GF-D8 (cell line): ENCODE data around the gene ZNF444.
"Not testable (repeated sequence)": the region's sequence is repeated elsewhere in the genome, so short reads cannot be mapped to it uniquely, and the experiment has no call there.

ENCODE experiments used
- DNase-seq: peaks from one replicate; lab custom pipeline; 2025; lab: John Stamatoyannopoulos, UW

The ZNF444 gene

DNA sequence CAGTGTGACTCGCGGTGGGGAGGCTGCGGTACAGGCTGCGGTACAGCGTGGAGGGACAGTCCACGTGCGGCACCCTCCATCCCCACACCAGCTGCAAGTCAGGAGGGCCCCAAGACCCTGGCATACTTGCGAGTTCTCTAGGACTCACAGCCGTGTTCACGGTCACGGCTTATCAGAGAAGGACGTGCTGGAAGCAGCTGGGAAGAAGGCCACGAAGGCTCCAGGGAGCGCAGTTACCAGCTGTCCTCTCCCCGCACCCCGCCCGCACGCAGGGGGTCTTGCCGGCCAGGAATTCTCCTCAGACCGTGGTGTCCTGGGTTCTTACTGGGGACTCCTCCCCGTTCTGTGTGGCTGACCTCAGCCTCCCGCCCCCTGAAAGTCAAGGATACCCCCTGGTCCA lies 6.2 kb downstream of the ZNF444 start:
- DNase-seq = no peak

DNA sequence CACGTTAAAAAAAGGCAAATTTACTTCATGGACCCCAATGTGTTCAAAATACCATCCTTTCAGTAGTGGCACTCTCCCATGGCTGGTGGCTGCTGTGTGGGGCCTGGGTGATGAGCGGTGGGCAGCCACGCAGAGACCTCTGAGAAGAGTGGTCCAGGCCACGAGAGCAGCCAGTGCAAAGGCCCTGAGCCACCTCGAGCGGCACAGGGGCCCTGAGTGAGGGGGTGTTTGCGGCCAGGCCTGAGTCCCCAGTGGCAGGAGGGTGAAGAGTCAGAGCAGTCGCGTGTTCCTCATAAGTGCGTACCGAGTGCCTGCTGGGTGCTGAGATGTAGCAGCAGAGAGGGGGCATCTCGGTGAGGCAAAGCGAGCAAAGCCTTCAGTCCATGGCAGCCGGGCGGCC lies 7.0 kb downstream of the ZNF444 start:
- no peak for DNase-seq

DNA sequence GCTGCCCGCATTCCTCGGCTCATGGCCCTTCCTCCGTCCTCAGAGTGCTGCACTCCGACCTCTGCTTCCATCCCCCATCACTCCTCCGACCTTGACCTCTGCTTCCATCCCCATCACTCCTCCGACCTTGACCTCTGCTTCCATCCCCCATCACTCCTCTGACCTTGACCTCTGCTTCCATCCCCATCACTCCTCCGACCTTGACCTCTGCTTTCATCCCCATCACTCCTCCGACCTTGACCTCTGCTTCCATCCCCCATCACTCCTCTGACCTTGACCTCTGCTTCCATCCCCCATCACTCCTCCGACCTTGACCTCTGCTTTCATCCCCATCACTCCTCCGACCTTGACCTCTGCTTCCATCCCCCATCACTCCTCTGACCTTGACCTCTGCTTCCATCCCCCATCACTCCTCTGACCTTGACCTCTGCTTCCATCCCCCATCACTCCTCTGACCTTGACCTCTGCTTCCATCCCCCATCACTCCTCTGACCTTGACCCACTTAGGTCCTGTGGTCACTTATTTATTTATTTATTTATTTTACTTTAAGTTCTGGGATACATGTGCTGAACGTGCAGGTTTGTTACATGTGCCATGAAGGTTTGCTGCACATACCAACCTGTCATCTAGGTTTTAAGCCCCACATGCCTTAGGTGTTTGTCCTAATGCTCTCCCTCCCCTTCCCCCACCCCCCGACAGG lies 8.0 kb downstream of the ZNF444 start:
- DNase-seq = not testable (repeated sequence)

DNA sequence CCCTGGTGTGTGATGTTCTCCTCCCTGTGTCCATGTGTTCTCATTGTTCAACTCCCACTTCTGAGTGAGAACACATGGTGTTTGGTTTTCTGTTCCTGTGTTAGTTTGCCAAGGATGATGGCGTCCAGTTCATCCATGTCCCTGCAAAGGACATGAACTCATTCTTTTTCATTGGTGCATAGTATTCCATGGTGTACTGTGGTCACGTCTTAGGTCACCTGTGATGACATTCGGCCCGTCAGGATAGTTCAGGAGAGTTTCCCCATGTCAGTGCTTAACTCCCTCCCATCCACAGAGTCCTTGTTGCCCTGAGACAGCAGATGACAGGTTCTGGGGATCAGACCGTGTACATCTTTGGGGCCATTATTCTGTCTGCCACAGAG lies 8.6 kb downstream of the ZNF444 start:
- DNase-seq = no peak

DNA sequence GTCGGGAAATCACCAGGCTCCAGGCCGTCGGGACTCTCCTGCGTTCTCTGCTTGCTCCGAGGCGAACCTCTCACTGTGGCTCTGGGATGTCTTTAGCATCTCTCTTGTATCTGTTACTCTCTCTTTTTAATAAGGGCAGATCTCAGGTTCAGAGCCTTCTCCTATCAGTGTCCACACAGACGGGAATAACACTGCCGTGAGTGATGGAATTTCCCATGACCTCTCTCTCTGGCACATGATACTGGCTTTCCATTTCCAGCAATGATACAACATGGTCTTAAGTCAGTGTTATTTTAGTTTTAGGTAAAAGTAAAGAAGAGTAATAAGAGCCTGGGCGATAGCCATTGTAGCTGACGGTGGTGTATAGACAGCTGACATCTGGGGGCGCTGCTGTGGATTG lies 9.3 kb downstream of the ZNF444 start:
- no peak for DNase-seq

DNA sequence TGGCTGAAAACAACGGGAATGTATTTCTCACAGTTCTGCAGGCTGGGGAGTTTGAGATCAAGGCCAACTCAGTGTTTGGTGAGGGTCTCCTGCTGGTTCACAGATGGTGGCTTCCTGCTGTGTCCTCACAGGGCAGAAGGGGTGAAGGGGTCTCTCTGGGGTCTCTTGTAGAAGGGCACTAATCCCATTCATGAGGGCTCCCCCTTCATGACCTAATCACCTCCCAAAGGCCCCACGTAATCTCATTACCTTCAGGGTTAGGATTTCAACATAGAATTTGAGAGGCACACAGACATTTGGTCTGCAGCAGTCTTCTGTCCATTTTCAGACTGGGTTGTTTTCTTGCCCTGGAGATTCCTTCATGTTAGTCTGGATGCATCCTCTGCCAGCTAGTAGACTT lies 11.6 kb downstream of the ZNF444 start:
- no peak for DNase-seq

DNA sequence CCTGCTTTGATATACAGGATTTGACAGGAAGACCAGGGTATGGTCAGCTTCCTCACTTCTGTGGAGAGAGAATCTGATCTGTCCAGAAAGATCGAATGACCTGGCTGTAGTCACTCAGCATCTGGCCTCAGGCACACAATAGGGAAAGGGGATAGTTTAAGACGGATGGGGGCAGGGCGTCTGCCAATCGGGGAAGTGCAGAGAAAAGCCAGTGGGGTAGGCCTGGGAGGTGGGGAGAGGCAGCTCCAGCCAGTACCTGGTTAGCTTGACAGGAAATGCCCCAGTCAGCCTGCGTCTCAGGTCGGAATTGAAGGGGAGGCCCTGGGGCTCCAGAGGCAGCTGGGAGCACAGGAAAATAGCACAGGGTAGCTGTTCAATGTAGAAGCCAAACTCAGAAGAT lies 12.4 kb downstream of the ZNF444 start:
- DNase-seq = no peak

DNA sequence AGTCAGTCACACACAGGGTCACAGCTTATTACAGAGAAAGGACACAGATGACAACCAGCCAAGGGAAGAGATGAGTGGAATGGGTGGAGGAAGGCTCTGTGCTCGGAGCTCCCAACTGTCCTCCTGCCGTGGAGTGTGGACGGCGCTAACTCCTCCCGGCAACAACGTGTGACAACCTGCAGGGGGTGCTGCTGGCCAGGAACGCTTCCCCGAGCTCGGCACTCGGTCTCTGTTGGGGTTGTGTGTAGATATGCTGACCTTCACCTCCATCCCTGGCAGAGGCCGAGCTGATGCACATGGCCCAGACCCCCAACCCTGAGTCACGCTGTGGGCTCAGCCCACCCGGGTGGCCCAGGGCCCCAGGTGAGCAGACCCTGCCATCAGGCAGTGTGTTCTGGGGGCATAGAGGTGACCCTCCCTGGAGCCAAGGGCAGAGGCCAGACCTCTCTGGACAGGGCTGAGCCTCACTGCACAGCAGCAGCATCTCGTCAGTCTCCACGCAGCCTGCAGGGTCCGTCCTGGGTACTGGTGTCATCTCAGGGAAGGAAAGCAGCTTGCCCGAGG lies 14.1 kb downstream of the ZNF444 start:
- no peak for DNase-seq

DNA sequence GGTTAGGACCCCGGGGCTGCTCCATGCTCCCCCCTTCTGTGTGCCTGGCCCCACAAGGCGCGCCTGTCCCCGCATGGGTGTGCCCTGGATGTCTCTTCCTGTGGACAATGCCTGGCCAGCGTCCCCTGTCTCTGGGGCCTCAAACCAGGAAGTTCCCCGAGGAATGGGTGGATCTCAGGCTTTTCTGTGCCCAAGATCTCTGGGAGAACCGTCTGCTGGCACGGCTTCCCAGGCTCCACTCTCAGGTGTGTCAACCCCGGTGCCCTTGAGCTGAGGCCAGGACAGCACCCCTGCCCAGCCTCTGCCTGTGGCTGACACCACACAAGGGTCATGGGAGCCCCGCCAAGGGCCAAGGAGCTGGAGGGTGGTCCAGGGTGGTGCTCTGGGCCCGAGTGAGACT lies 15.7 kb downstream of the ZNF444 start:
- DNase-seq = no peak

DNA sequence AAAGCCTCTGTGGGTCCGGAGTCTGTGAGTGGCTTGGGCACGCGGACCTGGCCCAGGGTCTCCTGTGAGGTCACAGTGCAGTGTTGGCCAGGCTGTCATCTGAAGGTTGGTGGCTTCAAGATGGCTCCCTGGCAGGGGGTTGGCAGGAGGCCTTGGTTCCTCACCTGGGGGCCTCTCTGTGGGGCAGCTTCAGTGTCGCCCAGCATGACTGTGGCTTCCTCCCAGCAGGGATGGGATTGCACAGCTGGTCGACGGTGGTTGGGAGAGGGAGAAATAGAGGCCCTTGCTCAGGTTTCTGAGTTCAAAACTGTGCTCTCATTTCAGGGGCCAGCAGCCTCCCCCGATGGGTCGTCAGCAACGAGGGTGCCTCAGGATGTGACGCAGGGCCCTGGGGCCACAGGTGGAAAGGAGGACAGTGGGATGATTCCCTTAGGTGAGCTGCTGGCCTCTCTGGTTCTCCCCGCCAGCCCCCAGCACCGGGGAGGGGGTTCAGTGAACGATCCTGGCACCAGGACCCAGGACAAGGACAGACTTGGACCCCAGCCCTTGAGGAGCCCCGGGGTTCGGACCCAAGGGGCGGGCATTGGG lies 17.2 kb downstream of the ZNF444 start:
- DNase-seq = no peak

DNA sequence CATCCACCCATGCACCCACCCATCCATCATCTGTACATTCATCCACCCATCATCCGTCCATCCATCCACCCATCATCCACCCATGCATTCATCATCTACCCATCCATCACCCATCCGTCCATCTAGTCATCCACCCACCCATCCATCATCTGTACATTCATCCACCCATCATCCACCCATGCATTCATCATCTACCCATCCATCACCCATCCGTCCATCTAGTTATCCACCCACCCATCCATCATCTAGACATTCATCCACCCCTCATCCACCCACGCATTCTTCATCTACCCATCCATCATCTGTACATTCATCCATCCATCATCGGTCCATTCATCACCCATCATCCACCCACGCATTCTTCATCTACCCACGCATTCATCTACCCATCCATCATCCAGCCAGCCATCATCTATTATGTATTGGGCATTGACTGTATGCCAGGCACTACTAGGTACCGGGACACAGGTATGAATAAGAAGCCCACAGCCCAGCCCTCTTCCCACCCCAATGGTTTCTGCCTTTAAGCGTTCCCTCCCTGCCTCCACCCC lies 18.0 kb downstream of the ZNF444 start:
- DNase-seq = no peak

DNA sequence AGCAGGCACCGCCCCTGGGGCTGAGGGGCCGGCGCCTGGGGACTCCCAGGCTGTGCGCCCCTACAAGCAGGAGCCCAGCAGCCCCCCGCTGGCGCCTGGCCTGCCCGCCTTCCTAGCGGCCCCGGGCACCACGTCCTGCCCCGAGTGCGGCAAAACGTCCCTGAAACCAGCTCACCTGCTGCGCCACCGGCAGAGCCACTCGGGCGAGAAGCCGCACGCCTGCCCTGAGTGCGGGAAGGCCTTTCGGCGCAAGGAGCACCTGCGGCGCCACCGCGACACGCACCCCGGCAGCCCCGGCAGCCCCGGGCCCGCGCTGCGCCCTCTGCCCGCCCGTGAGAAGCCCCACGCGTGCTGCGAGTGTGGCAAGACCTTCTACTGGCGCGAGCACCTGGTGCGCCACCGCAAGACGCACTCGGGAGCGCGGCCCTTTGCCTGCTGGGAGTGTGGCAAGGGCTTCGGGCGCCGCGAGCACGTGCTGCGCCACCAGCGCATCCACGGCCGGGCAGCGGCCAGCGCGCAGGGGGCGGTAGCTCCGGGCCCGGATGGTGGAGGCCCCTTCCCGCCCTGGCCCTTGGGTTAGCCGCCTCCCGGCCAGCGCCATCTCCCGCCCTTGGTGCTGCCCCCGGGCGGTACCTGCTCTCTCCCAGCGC lies 18.7 kb downstream of the ZNF444 start:
- DNase-seq = no peak

DNA sequence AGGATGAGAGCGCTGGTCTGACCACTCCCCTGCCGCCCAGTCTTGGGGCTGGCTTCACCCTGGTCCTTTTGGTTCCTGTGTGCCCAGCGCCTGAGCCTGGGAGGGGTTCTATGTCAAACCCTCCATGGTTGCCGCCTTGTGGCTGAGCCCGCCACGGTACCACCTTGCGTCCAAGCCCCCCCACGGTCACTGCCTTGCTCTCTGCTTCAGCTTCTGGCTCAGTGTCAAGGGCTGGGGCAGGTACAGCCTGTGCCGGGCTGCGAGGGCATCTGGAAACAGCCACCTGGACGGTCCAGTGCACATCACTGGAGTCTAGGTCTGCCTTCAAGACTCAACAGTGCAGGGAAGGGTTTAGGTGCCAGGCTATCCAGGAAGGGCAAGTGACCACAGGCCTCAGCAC lies 20.4 kb downstream of the ZNF444 start:
- DNase-seq = no peak

DNA sequence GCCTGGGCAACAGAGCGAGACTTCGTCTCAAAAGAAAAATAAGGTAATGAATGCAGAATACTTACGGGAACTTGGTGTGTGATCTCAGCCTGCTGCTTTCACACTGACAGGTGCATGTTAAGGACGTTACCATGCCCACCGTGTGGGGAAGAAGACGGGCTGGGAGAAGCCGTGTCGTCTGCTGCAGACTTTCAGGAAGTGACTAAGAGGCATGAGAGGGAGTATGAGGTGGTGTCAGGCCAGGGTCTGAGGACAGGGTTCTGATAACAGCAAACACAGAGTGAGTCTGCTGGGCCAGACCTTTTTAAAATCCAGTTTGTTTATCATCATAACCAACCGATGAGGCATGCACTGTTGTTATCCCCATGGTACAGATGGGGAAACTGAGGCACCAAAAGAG lies 21.2 kb downstream of the ZNF444 start:
- DNase-seq = peak; percentile 6

DNA sequence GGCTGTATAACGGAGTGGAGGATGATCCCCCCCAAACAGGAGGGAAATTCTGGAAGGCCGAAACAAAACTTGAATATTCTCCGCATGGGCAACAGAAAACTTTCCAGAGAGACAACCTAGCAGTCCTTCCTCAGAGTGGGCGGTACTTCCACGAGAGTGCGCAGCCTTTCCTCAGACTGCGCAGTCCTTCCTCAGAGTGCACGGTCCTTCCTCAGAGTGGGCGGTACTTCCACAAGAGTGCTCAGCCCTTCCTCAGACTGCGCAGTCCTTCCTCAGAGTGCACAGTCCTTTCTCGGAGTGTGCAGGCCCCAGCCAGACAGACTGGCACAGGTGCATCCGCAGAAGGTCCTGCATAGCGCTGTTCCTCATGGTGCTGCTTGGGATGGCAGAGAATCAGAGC lies 22.0 kb downstream of the ZNF444 start:
- DNase-seq = peak; percentile 43

DNA sequence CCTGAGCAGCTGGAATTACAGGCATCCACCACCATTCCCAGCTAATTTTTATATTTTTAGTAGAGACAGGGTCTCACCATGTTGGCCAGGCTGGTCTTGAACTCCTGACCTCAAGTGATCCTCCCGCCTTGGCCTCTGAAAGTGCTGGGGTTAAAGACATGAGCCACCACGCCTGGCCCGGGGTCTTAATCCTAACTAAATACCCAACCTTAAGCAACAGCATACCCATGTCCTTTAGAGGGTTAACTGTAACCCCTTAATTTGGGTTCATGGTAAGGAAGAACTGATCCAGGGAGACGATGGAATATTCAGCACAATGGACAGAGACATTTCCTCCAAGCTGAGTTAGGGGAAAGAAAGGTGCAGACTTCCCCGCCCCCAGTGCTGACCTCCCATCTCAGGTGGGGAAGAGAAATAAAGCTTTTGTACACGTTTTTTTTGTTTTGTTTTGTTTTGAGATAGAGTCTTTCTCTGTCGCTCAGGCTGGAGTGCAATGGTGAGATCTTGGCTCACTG lies 26.0 kb downstream of the ZNF444 start:
- no peak for DNase-seq

DNA sequence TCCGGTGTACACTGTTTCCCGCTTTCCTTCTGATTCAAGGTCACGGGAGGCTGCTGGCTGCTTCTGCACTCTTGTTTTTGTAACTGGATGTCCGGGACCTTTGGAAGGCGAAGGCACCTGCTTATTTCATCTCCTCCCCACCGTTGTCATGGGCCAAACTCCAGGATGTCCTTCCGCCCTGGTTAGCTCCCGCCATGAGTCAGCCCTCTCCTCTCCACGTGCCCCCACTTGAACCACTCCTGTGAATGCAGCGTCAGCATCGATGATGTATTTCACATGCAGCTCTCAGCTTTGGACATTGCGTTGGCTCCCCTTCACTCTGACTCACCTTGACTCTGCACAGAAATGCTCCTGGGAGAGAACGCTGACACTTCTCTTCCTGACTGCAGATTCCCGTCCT lies 29.2 kb downstream of the ZNF444 start:
- no peak for DNase-seq

DNA sequence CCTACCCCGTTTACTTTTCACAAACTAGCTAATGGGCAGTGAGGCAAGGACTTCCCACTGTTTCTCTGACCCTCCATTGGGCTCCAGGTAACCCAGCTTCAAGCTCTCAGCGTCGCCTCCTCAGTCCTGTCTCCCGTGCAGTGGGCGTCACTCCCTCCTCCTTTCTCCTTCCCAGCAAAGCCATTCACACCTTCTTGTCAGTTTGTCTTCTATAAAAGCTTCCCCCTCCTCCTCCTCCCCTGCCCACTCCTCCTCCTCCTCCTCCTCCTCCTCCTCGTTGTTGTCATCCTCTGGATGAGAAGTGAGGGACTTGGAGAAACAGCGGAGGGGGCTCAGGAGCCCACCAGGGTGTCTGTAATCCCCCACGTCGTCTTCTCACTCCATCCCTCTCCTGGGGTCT lies 33.0 kb downstream of the ZNF444 start:
- DNase-seq = no peak

DNA sequence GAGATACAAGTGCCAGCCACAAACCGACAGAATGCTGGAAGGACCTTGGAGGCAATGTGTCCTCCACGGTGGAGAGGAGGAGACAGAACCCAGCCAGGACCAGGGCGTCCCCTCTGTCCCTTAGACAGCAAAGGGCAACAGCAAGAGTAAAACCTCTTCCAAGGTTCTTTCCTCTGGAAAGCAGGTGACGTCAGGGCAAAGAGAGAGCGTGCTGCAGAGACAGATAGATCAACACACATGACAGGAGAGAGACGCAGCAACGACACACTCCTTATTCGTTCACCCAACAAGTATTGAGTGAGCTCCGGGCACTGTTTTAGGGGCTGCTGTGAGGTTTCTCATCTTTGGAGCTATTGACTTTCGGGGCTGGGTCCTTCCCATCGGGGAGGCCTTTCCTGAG lies 33.5 kb downstream of the ZNF444 start:
- no peak for DNase-seq

DNA sequence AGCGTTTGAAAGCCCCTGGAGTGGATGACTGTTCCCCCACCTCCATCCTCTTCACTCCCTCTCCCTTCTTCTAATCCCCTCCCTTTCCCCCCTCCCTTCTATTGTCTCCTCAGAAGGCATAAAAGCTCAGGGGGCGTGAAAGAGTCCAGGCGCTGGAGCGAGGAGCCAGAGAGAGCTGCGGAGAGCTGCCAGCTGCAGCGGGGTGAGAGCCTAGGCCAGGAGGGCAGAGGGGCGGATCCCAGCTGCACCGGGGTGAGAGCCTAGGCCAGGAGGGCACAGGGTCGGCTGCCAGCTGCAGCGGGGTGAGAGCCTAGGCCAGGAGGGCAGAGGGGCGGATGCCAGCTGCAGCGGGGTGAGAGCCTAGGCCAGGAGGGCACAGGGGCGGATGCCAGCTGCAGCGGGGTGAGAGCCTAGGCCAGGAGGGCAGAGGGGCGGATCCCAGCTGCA lies 34.8 kb downstream of the ZNF444 start, which contains the start of gene GALP:
TSS of gene GALP (plus strand) at position 148 of the 447 bp plus-strand sequence. CDS start 1,101 bp downstream, outside the sequence.
- not testable (repeated sequence) for DNase-seq

DNA sequence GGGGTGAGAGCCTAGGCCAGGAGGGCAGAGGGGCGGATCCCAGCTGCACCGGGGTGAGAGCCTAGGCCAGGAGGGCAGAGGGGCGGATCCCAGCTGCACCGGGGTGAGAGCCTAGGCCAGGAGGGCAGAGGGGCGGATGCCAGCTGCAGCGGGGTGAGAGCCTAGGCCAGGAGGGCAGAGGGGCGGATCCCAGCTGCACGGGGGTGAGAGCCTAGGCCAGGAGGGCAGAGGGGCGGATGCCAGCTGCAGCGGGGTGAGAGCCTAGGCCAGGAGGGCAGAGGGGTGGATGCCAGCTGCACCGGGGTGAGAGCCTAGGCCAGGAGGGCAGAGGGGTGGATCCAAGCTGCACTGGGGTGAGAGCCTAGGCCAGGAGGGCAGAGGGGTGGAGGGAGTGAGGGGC lies 35.2 kb downstream of the ZNF444 start:
- DNase-seq = not testable (repeated sequence)

DNA sequence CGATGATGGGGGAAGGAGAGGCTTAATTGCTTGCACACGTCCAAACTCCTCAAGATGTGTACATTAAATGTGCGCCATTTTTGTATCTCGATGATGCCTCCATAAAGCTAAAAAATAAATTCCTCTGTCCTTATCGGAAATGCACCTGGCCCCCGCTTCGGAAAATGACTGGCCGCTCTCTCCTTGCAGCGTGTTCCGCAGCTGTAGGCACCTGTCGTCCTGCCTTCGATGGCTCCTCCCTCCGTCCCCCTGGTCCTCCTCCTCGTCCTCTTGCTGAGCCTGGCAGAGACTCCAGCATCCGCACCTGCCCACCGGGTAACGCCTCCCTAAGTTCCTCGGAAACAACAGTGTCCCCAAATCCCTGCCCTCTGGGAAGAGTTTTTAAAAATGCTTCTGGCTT lies 35.8 kb downstream of the ZNF444 start:
- no peak for DNase-seq
